ENCODE results near the gene MICAL1.

The MICAL1 gene

DNA sequence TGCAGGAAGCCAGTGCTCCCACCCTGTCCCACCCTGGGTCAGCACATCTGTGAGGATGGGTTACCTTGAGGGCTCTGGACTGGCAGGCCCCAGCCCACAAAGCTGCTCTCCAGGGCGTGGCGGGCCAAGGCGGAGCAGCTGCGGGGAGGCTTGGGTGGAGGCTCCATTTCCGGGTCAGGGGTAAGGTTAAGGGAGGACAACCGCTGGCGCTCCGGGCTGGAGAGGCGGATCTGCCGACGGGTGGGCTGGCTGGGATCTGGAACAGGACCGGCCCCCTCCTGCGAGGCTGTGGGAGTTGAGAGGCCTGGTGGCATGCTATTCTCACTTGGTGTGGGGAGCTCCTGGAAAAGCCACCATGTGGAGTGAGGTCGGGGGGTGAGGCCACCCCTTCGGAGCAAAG is 9.5 kb downstream of the MICAL1 start:
- H3K4me3 ChIP-seq (ENCODE audit: low read depth, low read length): no peak overlapping the region
- TF ChIP-seq MYC (IDR thresholded peaks at IDR 0.05; ENCODE audit: low read depth, low read length) (no peak), POLR2A (IDR thresholded peaks at IDR 0.05; ENCODE audit: extremely low read depth, insufficient read length) (no peak)
- TF ChIP-seq, protein P1, sequence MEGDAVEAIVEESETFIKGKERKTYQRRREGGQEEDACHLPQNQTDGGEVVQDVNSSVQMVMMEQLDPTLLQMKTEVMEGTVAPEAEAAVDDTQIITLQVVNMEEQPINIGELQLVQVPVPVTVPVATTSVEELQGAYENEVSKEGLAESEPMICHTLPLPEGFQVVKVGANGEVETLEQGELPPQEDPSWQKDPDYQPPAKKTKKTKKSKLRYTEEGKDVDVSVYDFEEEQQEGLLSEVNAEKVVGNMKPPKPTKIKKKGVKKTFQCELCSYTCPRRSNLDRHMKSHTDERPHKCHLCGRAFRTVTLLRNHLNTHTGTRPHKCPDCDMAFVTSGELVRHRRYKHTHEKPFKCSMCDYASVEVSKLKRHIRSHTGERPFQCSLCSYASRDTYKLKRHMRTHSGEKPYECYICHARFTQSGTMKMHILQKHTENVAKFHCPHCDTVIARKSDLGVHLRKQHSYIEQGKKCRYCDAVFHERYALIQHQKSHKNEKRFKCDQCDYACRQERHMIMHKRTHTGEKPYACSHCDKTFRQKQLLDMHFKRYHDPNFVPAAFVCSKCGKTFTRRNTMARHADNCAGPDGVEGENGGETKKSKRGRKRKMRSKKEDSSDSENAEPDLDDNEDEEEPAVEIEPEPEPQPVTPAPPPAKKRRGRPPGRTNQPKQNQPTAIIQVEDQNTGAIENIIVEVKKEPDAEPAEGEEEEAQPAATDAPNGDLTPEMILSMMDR (IDR thresholded peaks at IDR 0.05; ENCODE audit: low read depth, low read length): no peak
- TF ChIP-seq, protein P2, sequence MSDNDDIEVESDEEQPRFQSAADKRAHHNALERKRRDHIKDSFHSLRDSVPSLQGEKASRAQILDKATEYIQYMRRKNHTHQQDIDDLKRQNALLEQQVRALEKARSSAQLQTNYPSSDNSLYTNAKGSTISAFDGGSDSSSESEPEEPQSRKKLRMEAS (IDR thresholded peaks at IDR 0.05; ENCODE audit: low read depth, low read length): no peak
- DNase-seq (ENCODE audit: low read depth): no peak

DNA sequence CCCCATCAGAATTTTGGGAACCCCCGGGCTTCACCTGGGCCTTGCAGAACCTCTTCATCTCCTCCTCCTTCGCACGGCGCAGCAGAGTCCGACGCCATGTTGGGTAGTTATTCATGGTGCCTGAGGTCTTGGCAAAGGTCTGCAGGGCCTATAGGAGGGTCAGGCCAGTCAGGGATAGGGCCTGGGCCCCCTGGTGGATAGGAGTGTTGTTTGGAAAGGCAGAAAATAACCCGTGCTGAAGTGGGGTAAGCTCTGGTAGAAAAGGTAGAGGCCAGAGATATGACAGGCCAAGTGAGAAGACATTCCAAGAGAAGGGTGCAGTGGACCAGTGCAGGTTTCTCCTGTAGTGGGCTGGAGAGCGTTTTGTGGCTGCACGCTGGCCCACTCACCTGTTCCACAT is 10.2 kb downstream of the MICAL1 start:
- no peak for DNase-seq (ENCODE audit: low read depth)
- no peak overlapping the region for H3K4me3 ChIP-seq (ENCODE audit: low read depth, low read length)
- no peak for TF ChIP-seq POLR2A (IDR thresholded peaks at IDR 0.05; ENCODE audit: extremely low read depth, insufficient read length)

DNA sequence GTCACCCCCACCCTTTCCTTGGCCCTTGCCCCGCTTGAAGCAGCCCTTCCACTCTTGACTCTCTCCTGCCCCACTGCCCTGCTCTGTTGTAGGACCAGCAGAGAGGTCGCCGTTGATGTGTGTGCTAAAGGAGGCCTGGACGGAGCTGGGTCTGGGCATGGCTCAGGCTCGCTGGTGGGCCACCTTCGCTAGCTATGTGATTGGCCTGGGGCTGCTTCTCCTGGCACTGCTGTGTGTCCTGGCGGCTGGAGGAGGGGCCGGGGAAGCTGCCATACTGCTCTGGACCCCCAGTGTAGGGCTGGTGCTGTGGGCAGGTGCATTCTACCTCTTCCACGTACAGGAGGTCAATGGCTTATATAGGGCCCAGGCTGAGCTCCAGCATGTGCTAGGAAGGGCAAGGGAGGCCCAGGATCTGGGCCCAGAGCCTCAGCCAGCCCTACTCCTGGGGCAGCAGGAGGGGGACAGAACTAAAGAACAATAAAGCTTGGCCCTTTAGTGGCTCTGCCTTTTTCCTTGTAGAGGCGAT is 12.1 kb downstream of the MICAL1 start:
- H3K4me3 ChIP-seq (ENCODE audit: low read depth, low read length): no peak overlapping the region
- TF ChIP-seq, protein P1 (IDR thresholded peaks at IDR 0.05; ENCODE audit: low read depth, low read length): no peak
- no peak for TF ChIP-seq POLR2A (IDR thresholded peaks at IDR 0.05; ENCODE audit: extremely low read depth, insufficient read length)
- TF ChIP-seq, protein P2 (IDR thresholded peaks at IDR 0.05; ENCODE audit: low read depth, low read length): no peak
- no peak for TF ChIP-seq MYC (IDR thresholded peaks at IDR 0.05; ENCODE audit: low read depth, low read length)
- DNase-seq (ENCODE audit: low read depth): no peak

DNA sequence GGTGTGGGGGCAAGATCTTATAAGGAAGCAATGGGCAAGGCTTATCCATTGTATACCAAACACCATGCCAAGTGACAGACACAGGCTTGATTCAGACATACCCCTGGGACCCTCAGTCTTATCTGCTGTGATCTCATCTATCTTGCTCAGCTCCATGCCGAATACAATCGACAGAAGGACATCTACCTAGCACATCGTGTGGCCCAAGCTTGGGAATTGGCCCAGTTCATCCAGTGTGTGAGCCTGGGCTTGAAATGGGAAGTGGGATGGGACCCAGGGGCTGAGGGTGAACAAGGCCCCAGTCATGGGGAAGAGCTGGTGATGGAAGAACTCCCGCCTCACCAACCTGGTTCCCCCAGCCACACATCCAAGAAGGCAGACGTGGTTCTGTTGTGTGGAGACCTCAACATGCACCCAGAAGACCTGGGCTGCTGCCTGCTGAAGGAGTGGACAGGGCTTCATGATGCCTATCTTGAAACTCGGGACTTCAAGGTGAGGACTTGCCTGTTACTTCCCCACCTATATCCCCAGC is 13.1 kb downstream of the MICAL1 start:
- H3K4me3 ChIP-seq (ENCODE audit: low read depth, low read length): no peak overlapping the region
- TF ChIP-seq, protein P1 (IDR thresholded peaks at IDR 0.05; ENCODE audit: low read depth, low read length): no peak
- no peak for TF ChIP-seq POLR2A (IDR thresholded peaks at IDR 0.05; ENCODE audit: extremely low read depth, insufficient read length)
- TF ChIP-seq, protein P2 (IDR thresholded peaks at IDR 0.05; ENCODE audit: low read depth, low read length): no peak
- TF ChIP-seq MYC (IDR thresholded peaks at IDR 0.05; ENCODE audit: low read depth, low read length): no peak
- no peak for DNase-seq (ENCODE audit: low read depth)

DNA sequence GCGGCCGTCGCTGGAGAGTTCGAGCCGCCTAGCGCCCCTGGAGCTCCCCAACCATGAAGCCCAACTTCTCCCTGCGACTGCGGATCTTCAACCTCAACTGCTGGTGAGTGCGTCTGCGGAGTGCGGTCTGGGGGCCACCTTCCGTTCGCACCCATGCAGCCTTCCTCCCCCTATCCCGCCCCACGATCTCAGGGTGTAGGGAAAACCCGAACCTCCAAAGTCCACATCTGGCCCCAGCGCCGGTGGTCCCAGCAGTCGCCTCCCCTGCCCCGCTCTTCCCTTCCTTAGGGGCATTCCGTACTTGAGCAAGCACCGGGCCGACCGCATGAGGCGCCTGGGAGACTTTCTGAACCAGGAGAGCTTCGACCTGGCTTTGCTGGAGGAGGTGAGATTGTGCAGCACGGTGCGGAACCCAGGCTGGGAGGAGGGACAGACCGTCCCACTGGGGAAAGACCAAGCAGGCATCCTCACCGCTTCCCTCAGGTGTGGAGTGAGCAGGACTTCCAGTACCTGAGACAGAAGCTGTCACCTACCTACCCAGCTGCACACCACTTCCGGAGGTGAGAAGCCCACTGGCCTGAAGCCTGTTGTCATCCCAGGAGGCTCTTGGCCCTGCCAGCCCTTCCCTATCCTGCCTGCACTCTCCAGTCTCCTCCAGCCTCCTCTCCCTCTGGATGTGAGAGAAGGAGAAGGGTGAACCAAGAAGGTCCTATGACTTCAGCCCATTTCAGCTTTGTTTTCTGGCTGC is 14.3 kb downstream of the MICAL1 start:
- TF ChIP-seq, protein P2 (IDR thresholded peaks at IDR 0.05; ENCODE audit: low read depth, low read length): no peak
- TF ChIP-seq MYC (IDR thresholded peaks at IDR 0.05; ENCODE audit: low read depth, low read length): peak; percentile 46; the same call in 1 of the 2 replicates
- no peak for TF ChIP-seq POLR2A (IDR thresholded peaks at IDR 0.05; ENCODE audit: extremely low read depth, insufficient read length)
- TF ChIP-seq, protein P1 (IDR thresholded peaks at IDR 0.05; ENCODE audit: low read depth, low read length): peak; percentile 24
- peak overlapping the region; percentile 71 for H3K4me3 ChIP-seq (ENCODE audit: low read depth, low read length)
- peak; percentile 76 for DNase-seq (ENCODE audit: low read depth)

DNA sequence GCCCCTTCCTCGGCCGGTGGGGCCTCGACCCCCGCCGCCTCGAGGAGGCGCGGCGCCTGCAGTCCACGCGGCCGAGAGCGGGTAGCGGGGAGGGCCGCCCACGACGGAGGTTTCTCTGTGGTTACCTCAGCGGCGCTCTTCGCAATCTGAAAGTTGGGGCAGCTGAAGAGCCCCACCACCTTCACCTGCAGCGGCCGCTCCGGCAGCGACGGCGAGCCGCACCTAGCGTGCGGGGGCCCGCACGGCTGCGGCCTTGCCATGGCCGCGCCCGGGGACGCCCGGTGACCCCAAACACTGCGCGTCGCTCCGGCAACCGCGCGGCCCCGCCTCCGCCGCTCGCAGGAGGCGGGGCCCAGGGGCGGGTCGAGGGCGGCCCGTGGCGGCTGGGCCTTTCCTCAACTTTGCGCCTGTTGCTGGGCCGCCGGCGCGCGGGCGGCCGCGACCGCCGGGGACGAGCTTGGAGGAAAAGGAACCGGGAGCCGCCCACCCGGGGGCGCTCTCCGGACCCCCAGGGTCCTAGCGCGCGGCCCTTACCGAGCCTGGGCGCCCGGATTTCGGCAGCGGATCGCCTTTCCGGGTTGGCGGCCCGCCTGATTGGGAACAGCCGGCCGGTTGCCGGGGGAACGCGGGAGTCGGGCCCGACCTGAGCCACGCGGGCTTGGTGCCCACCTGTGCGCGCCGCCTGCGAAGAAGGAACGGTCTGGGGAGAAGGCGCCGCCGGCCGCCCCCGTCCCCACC is 15.1 kb downstream of the MICAL1 start, which contains the start of the genes PPIL6 and SMPD2:
Gene PPIL6, minus strand, starts transcription at position 298 of the 738 bp plus-strand sequence. Its CDS starts 38 bp downstream, at position 260.
Gene SMPD2, plus strand, starts transcription at position 394 of the 738 bp plus-strand sequence. CDS start 398 bp downstream, outside the sequence.
- DNase-seq (ENCODE audit: low read depth): peak; percentile 94
- no peak for TF ChIP-seq POLR2A (IDR thresholded peaks at IDR 0.05; ENCODE audit: extremely low read depth, insufficient read length)
- TF ChIP-seq, protein P1 (IDR thresholded peaks at IDR 0.05; ENCODE audit: low read depth, low read length): peak; percentile 13
- TF ChIP-seq, protein P2 (IDR thresholded peaks at IDR 0.05; ENCODE audit: low read depth, low read length): peak; percentile 77
- TF ChIP-seq MYC (IDR thresholded peaks at IDR 0.05; ENCODE audit: low read depth, low read length): no peak
- peak within 1 kb of the TSS; percentile 71 for H3K4me3 ChIP-seq (ENCODE audit: low read depth, low read length)
